Lung (tissue), 12 donors: ENCODE measurements around the gene TEAD1. TPM values are rescaled to one million over a fixed set of nuclear protein-coding genes. Genes with fewer than 3 reads are reported as not detected.
A peak's percentile ranks its signal among the peaks of the same experiment; 100 is the strongest.

ENCODE experiments used
- ATAC-seq: fragments of 200-7000 bp; cut with Tn5 transposase; one replicate; pipeline ENCODE4 v1.9.1; 2020; ENCODE audit warnings: moderate number of reproducible peaks; ENCODE audit not compliant: insufficient read depth, low FRiP score
- DNase-seq, 3 donors: peaks; one replicate each; pipeline ENCODE4 v3.0.0-alpha.2; 2013 to 2017
- H3K27ac ChIP-seq, 2 donors: one replicate each; pipeline ENCODE4 v1.5.1; 2013; ENCODE audit warnings: mild to moderate bottlenecking in 2 of 2, moderate library complexity in 2 of 2, control low read depth in 1 of 2, inconsistent platforms in 1 of 2, low read depth in 1 of 2, low read length in 1 of 2
- H3K27me3 ChIP-seq, 3 donors: one replicate each; pipeline ENCODE4 v1.5.1; 2013; ENCODE audit warnings: low read length in 2 of 3; ENCODE audit not compliant: control insufficient read depth in 3 of 3, insufficient read depth in 3 of 3
- H3K36me3 ChIP-seq, 4 donors: one replicate each; pipeline ENCODE4 v1.5.1; 2013; ENCODE audit warnings: low read length in 4 of 4, mild to moderate bottlenecking in 1 of 4, moderate library complexity in 1 of 4; ENCODE audit not compliant: control insufficient read depth in 4 of 4, insufficient read depth in 4 of 4
- H3K4me1 ChIP-seq, 5 donors: one replicate each; pipeline ENCODE4 v1.5.1; 2013; ENCODE audit warnings: low read length in 5 of 5, mild to moderate bottlenecking in 2 of 5, moderate library complexity in 1 of 5; ENCODE audit not compliant: control insufficient read depth in 5 of 5, insufficient read depth in 5 of 5
- H3K4me3 ChIP-seq: one replicate; pipeline ENCODE4 v1.5.1; 2013; ENCODE audit warnings: mild to moderate bottlenecking, control low read depth, moderate library complexity
- H3K9ac ChIP-seq, 2 donors: one replicate each; pipeline ENCODE4 v1.5.1; 2013; ENCODE audit warnings: low read length in 2 of 2, control low read depth in 1 of 2; ENCODE audit not compliant: insufficient read depth in 1 of 2
- H3K9me3 ChIP-seq, 4 donors: one replicate each; pipeline ENCODE4 v1.5.1; 2013; ENCODE audit warnings: low read length in 3 of 4, mild to moderate bottlenecking in 1 of 4, moderate library complexity in 1 of 4; ENCODE audit not compliant: control insufficient read depth in 4 of 4, insufficient read depth in 3 of 4
- CTCF ChIP-seq: IDR thresholded peaks from 2 replicates; pipeline ENCODE4 v1.5.1; 2012; ENCODE audit warnings: mild to moderate bottlenecking; ENCODE audit errors: control extremely low read depth, extremely low read depth
- WGBS, 2 donors: extraction: QIAGEN DNeasy Blood & Tissue Kit; methylation state at CpG; one replicate each; pipeline ENCODE4 v1.1.7; 2013; 5-methylcytosine and 5-hydroxymethylcytosine counted together
- polyA plus RNA-seq, 2 donors: library from polyadenylated mRNA; stranded (reverse); fragments of 200-250 nt; gene quantifications; one replicate each; pipeline ENCODE4 v1.2.1, GENCODE V29; 2013
- total RNA-seq, 2 donors: library from RNA; depleted of rRNA in 1 of 2; stranded (reverse); fragments of >200 nt in 1 of 2; gene quantifications; one replicate each; pipeline ENCODE4 v1.2.1, GENCODE V29; 2014 to 2021
- donor health status: control.
- donor health status: control.
- donor health status: Bipolar disorder and iron deficiency.
- donor health status: healthy.
- donor health status: DM: yes; HTN: yes; CAD: no.

Gene TEAD1
- total and polyA plus RNA-seq, 4 donors, result 7.7 to 141 (median 38.8) TPM

GRCh38 chr11:12853652-12854296 is 179.6 kb downstream of the TEAD1 start:
- Histone ChIP-seq H3K9ac (no peak overlapping the region), H3K27ac (peak overlapping the region; percentile 71 to 93), H3K27me3 (no peaks in the 10 kb centered on the region), H3K4me3 (no peak overlapping the region), H3K9me3 (no peaks in the 10 kb centered on the region), H3K4me1 (peaks cover 0 to 30% (median 3%) of the 10 kb centered on the region in 5 donors), H3K36me3 (no peaks in the 10 kb centered on the region)
- no peak for TF ChIP-seq CTCF
- ATAC-seq, result no peak
- DNase-seq, result no peak
- 50 to 74% methylated on average over 7 of the region's 7 CpGs for WGBS, 2 donors

- no peaks in the 10 kb centered on the region for H3K9me3 ChIP-seq
- TF ChIP-seq CTCF, result no peak
- WGBS, 2 donors, result 77 to 81% methylated on average over 3 of the region's 3 CpGs
- H3K27me3 ChIP-seq, result no peaks in the 10 kb centered on the region
- H3K27ac ChIP-seq, result peak overlapping the region; percentile 71 to 93
- no peak overlapping the region for H3K9ac ChIP-seq
- H3K4me1 ChIP-seq, result peaks cover 0 to 30% (median 3%) of the 10 kb centered on the region in 5 donors
- no peaks in the 10 kb centered on the region for H3K36me3 ChIP-seq
- ATAC-seq (no peak), DNase-seq (no peak)
- H3K4me3 ChIP-seq, result no peak overlapping the region
Measured at GRCh38 chr11:12854297-12854661, 180.1 kb downstream of the TEAD1 start.

- no peak for ATAC-seq
- no peak for TF ChIP-seq CTCF
- Histone ChIP-seq H3K4me3 (no peak overlapping the region), H3K27ac (peak overlapping the region in 1 of 2 donors; percentile 93), H3K36me3 (no peaks in the 10 kb centered on the region), H3K9me3 (no peaks in the 10 kb centered on the region), H3K27me3 (no peaks in the 10 kb centered on the region), H3K4me1 (peaks cover 0 to 30% (median 3%) of the 10 kb centered on the region in 5 donors), H3K9ac (no peak overlapping the region)
- 90 to 95% methylated on average over 3 of the region's 3 CpGs for WGBS, 2 donors
- DNase-seq, result peak in 1 of 3 donors; percentile 56
Measured at GRCh38 chr11:12854829-12855228, 180.6 kb downstream of the TEAD1 start.

GRCh38 chr11:12856338-12856737 is 182.1 kb downstream of the TEAD1 start:
- Histone ChIP-seq H3K9me3 (no peaks in the 10 kb centered on the region), H3K36me3 (no peaks in the 10 kb centered on the region), H3K27me3 (no peaks in the 10 kb centered on the region), H3K27ac (no peak overlapping the region), H3K9ac (no peak overlapping the region), H3K4me1 (peaks cover 0 to 30% (median 3%) of the 10 kb centered on the region in 5 donors), H3K4me3 (no peak overlapping the region)
- DNase-seq, result no peak
- TF ChIP-seq CTCF, result no peak
- no peak for ATAC-seq
- 60 to 95% methylated on average over 3 of the region's 3 CpGs for WGBS, 2 donors
